Transverse colon (tissue), 4 donors: ENCODE measurements around the gene CNDP1.

Experiments
- POLR2A ChIP-seq: fragments of 450-650 bp; IDR thresholded peaks from one replicate; pipeline ENCODE4 v1.6.1; 2016; ENCODE audit warnings: antibody characterized with exemption, mild to moderate bottlenecking, moderate library complexity
- POLR2AphosphoS5 ChIP-seq, 3 donors: sonication (generic); formaldehyde crosslinking; IDR thresholded peaks; one replicate each; pipeline ENCODE4 v1.6.1; 2016; ENCODE audit warnings: antibody characterized with exemption in 3 of 3
- TF ChIP-seq, protein P1 (sequence below), 5 experiments: fragments of 200-600 bp in 3 of 5; fragments of 450-650 bp in 2 of 5; sonication (generic) in 3 of 5; IDR thresholded peaks; 1 replicate in 2 of 5; 2 replicates in 3 of 5; pipeline ENCODE4 v1.5.1; 2016 to 2017; ENCODE audit warnings: antibody characterized with exemption in 5 of 5, inconsistent platforms in 3 of 5, mild to moderate bottlenecking in 2 of 5, moderate library complexity in 1 of 5

DNA sequence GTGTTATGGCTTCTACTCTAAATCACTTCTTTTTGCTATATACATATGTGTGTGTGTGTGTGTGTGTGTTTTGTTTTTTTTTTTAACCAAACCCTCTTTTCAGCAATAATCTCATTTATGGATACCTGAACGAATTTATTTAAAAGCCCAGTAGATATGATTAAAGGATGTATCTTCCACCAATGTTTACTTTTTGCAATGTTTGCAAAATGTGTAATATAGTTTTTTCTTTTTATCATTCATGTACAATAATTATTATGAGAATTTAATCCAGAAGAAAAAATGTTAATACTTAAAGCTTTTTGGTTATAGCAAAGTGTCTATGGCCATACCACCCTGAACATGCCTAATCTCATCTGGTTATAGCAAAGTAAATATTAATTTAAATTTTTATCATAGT, 39.8 kb upstream of the CNDP1 start:
- TF ChIP-seq, protein P1, sequence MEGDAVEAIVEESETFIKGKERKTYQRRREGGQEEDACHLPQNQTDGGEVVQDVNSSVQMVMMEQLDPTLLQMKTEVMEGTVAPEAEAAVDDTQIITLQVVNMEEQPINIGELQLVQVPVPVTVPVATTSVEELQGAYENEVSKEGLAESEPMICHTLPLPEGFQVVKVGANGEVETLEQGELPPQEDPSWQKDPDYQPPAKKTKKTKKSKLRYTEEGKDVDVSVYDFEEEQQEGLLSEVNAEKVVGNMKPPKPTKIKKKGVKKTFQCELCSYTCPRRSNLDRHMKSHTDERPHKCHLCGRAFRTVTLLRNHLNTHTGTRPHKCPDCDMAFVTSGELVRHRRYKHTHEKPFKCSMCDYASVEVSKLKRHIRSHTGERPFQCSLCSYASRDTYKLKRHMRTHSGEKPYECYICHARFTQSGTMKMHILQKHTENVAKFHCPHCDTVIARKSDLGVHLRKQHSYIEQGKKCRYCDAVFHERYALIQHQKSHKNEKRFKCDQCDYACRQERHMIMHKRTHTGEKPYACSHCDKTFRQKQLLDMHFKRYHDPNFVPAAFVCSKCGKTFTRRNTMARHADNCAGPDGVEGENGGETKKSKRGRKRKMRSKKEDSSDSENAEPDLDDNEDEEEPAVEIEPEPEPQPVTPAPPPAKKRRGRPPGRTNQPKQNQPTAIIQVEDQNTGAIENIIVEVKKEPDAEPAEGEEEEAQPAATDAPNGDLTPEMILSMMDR (IDR thresholded peaks at IDR 0.05) = no peak
- TF ChIP-seq POLR2AphosphoS5 (IDR thresholded peaks at IDR 0.05) (no peak), POLR2A (no peak)
